WTC11 (cell line): ENCODE results near the gene DLL1. TPM values are rescaled to one million over a fixed set of nuclear protein-coding genes. Genes with fewer than 3 reads are reported as not detected.

Experiments
- ATAC-seq: fragments of 200-7000 bp; cut with Tn5 transposase; 2 replicates; pipeline ENCODE4 v1.10.0; 2021; ENCODE audit warnings: mild to moderate bottlenecking, moderate library complexity
- CTCF ChIA-PET: fragments of 300-600 bp; sonication (Branson Sonifier 250); formaldehyde crosslinking; loops from one replicate; lab custom pipeline; 2021; ENCODE audit warnings: antibody characterized with exemption; lab: Charles Lee
- POLR2A ChIA-PET: fragments of 350-600 bp; sonication (Branson Sonifier 250); formaldehyde crosslinking; loops from one replicate; lab custom pipeline; 2021; ENCODE audit warnings: antibody characterized with exemption; lab: Charles Lee
- DNase-seq: peaks from one replicate; pipeline ENCODE4 v3.0.0; 2021; ENCODE audit warnings: low spot score
- H3K27ac Mint-ChIP-seq: 2 replicates; pipeline ENCODE4 v1.8.0; 2021; ENCODE audit warnings: mixed read lengths
- H3K27me3 Mint-ChIP-seq: 2 replicates; pipeline ENCODE4 v1.8.0; 2021; ENCODE audit warnings: low read depth, mild to moderate bottlenecking, moderate library complexity, mixed read lengths
- H3K36me3 Mint-ChIP-seq: 2 replicates; pipeline ENCODE4 v1.8.0; 2021; ENCODE audit warnings: mixed read lengths
- H3K4me1 Mint-ChIP-seq: 2 replicates; pipeline ENCODE4 v1.8.0; 2022; ENCODE audit warnings: mixed read lengths
- H3K4me3 Mint-ChIP-seq: 2 replicates; pipeline ENCODE4 v1.8.0; 2021; ENCODE audit warnings: mild to moderate bottlenecking, moderate library complexity, mixed read lengths
- H3K9me3 Mint-ChIP-seq: 2 replicates; pipeline ENCODE4 v1.8.0; 2021; ENCODE audit warnings: mixed read lengths
- CREB1 ChIP-seq: sonication (generic); formaldehyde crosslinking; IDR thresholded peaks from 2 replicates; pipeline ENCODE4 v1.8.0; 2023; ENCODE audit warnings: mild to moderate bottlenecking, missing genetic modification reagents
- CREM ChIP-seq: sonication (generic); formaldehyde crosslinking; IDR thresholded peaks from 2 replicates; pipeline ENCODE4 v1.8.1; 2022; ENCODE audit warnings: mild to moderate bottlenecking, missing genetic modification reagents, moderate library complexity
- E2F4 ChIP-seq: sonication (generic); formaldehyde crosslinking; IDR thresholded peaks from 2 replicates; pipeline ENCODE4 v1.8.1; 2022; ENCODE audit warnings: low read depth, mild to moderate bottlenecking, moderate library complexity, missing genetic modification reagents, borderline replicate concordance
- FOXP4 ChIP-seq: sonication (generic); formaldehyde crosslinking; IDR thresholded peaks from 2 replicates; pipeline ENCODE4 v1.8.0; 2022; ENCODE audit warnings: mild to moderate bottlenecking, missing genetic modification reagents
- GABPB1 ChIP-seq: sonication (generic); formaldehyde crosslinking; IDR thresholded peaks from 2 replicates; pipeline ENCODE4 v1.8.1; 2023; ENCODE audit warnings: mild to moderate bottlenecking, missing genetic modification reagents
- NR2C2 ChIP-seq: sonication (generic); formaldehyde crosslinking; IDR thresholded peaks from 2 replicates; pipeline ENCODE4 v1.8.0; 2022; ENCODE audit warnings: mild to moderate bottlenecking, missing genetic modification reagents
- PRDM15 ChIP-seq: sonication (generic); formaldehyde crosslinking; IDR thresholded peaks from 2 replicates; pipeline ENCODE4 v1.8.0; 2022; ENCODE audit warnings: missing genetic modification reagents
- PRRX2 ChIP-seq: fragments of 250-450 bp; sonication (Bioruptor Pico); IDR thresholded peaks from 2 replicates; pipeline ENCODE4 v1.8.0; 2021; ENCODE audit warnings: mild to moderate bottlenecking
- SP1 ChIP-seq: sonication (generic); formaldehyde crosslinking; conservative IDR thresholded peaks from 2 replicates; pipeline ENCODE4 v1.8.1; 2022; ENCODE audit warnings: missing genetic modification reagents
- ZNF138 ChIP-seq: sonication (generic); formaldehyde crosslinking; conservative IDR thresholded peaks from 2 replicates; pipeline ENCODE4 v1.8.1; 2022; ENCODE audit warnings: mild to moderate bottlenecking, moderate library complexity, missing genetic modification reagents
- total RNA-seq: library from RNA; stranded (reverse); gene quantifications from 3 replicates; pipeline ENCODE4 v1.2.3, GENCODE V29; 2021
- TF ChIP-seq, protein P1 (sequence below): sonication (generic); formaldehyde crosslinking; IDR thresholded peaks from 2 replicates; pipeline ENCODE4 v1.8.1; 2022; ENCODE audit warnings: mild to moderate bottlenecking, moderate library complexity, missing genetic modification reagents
- TF ChIP-seq, protein P2 (sequence below): sonication (generic); formaldehyde crosslinking; IDR thresholded peaks from 2 replicates; pipeline ENCODE4 v1.8.1; 2023; ENCODE audit warnings: mild to moderate bottlenecking, moderate library complexity, missing genetic modification reagents
- TF ChIP-seq, protein P3 (sequence below): sonication (generic); formaldehyde crosslinking; IDR thresholded peaks from 2 replicates; pipeline ENCODE4 v1.8.1; 2023; ENCODE audit warnings: mild to moderate bottlenecking, missing genetic modification reagents
- TF ChIP-seq, protein P4 (sequence below): fragments of 250-450 bp; sonication (Bioruptor Pico); IDR thresholded peaks from 2 replicates; pipeline ENCODE4 v1.9.0; 2021; ENCODE audit warnings: mild to moderate bottlenecking, borderline replicate concordance

Gene DLL1
- total RNA-seq, 1 experiment from 2014 or later: 25.3 TPM

DNA sequence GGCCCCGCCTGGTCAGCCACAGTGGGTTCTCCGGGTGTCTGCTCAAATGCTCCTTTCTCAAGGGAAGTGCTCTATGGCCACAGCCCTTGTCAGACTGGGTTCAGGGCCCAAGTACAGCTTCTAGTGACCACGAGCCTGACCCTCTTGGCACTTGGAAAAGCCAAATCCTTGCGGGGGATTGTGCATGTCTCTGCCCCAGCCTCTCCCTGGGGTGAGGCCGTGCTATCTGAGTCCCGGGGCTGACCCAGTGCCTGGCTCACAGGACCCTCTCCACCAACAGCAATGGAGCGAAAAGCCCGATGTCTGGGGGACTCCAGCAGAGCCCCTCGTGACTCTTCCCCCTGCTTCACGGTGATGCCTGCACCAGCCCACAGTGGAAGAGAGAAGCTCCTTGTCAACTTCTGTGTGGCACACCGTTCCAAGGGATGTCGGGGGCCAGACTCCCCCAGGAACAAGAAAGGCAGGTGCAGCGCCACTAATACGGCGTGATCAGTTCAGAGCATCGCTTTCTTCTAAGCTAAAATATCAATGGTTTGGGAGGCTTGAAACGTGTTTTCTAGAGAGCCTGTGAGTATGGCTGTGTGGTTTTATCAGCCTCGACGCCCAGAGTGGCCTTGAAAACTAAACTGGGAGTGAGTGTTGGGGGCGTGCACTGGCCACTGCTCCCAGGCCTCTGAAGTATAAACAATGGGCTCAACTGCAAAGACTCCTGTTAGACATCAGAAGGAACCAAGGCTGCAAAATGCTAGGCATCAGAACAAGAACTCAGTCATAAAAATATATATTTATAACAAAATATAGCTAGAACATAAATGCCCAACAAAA lies 51.9 kb downstream of the DLL1 start:
- DNase-seq (no peak), ATAC-seq (no peak)
- CTCF ChIA-PET: no interaction called here
- TF ChIP-seq NR2C2 (CRISPR knock-in tag) (no peak), PRRX2 (CRISPR knock-in tag) (no peak), E2F4 (CRISPR knock-in tag) (no peak), ZNF138 (CRISPR knock-in tag) (no peak), FOXP4 (CRISPR knock-in tag) (no peak), GABPB1 (CRISPR knock-in tag) (no peak), PRDM15 (no peak)
- TF ChIP-seq, protein P1, sequence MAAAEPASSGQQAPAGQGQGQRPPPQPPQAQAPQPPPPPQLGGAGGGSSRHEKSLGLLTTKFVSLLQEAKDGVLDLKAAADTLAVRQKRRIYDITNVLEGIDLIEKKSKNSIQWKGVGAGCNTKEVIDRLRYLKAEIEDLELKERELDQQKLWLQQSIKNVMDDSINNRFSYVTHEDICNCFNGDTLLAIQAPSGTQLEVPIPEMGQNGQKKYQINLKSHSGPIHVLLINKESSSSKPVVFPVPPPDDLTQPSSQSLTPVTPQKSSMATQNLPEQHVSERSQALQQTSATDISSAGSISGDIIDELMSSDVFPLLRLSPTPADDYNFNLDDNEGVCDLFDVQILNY (CRISPR knock-in tag): no peak
- TF ChIP-seq, protein P2, sequence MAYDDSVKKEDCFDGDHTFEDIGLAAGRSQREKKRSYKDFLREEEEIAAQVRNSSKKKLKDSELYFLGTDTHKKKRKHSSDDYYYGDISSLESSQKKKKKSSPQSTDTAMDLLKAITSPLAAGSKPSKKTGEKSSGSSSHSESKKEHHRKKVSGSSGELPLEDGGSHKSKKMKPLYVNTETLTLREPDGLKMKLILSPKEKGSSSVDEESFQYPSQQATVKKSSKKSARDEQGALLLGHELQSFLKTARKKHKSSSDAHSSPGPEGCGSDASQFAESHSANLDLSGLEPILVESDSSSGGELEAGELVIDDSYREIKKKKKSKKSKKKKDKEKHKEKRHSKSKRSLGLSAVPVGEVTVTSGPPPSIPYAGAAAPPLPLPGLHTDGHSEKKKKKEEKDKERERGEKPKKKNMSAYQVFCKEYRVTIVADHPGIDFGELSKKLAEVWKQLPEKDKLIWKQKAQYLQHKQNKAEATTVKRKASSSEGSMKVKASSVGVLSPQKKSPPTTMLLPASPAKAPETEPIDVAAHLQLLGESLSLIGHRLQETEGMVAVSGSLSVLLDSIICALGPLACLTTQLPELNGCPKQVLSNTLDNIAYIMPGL (CRISPR knock-in tag): no peak
- TF ChIP-seq, protein P3, sequence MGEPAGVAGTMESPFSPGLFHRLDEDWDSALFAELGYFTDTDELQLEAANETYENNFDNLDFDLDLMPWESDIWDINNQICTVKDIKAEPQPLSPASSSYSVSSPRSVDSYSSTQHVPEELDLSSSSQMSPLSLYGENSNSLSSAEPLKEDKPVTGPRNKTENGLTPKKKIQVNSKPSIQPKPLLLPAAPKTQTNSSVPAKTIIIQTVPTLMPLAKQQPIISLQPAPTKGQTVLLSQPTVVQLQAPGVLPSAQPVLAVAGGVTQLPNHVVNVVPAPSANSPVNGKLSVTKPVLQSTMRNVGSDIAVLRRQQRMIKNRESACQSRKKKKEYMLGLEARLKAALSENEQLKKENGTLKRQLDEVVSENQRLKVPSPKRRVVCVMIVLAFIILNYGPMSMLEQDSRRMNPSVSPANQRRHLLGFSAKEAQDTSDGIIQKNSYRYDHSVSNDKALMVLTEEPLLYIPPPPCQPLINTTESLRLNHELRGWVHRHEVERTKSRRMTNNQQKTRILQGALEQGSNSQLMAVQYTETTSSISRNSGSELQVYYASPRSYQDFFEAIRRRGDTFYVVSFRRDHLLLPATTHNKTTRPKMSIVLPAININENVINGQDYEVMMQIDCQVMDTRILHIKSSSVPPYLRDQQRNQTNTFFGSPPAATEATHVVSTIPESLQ (CRISPR knock-in tag): no peak
- no peaks in the 10 kb centered on the region for H3K36me3 Mint-ChIP-seq
- peaks cover 19% of the 10 kb centered on the region for H3K4me1 Mint-ChIP-seq
- H3K9me3 Mint-ChIP-seq: no peaks in the 10 kb centered on the region
- H3K27me3 Mint-ChIP-seq: no peaks in the 10 kb centered on the region
- POLR2A ChIA-PET: no interaction called here
- H3K4me3 Mint-ChIP-seq: no peak overlapping the region
- H3K27ac Mint-ChIP-seq: no peak overlapping the region

DNA sequence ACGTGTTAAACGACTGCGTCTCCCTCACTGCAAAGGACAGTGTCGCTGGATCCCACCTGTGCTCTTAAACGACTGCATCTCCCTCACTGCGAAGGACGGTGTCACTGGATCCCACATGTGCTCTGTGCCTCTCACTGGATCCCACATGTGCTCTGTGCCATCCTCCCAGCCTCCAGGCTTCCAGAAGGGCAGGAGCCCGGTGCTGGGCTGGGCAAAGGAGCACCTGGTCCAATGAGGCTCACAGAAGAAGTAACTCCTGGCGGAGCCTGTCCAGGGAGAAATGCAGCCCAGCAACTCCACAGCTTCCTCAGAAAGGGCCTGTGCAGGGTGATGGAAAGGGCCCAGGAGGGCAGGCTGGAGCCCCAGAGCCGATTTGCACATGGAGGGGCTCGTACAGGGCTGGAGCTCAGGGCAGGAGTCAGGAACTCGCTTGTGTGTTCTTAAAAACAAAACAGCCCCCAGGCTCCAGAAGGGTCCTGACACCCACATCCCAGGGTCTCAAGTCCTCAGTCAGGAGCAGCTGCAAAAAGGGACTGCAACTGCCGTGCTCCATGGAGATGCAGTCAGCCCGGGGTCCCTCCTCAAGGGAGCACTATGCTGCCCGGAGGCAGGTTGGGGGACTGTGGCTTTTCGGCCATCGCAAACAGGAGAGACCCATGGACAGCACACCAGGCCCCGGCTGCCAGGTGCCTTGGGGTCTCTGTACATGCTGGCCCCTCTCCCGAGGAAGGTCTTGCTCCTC lies 52.7 kb downstream of the DLL1 start:
- CTCF ChIA-PET: no interaction called here
- Mint-ChIP-seq H3K36me3 (no peaks in the 10 kb centered on the region), H3K9me3 (no peaks in the 10 kb centered on the region), H3K27me3 (no peaks in the 10 kb centered on the region), H3K4me1 (peaks cover 14% of the 10 kb centered on the region), H3K4me3 (no peak overlapping the region), H3K27ac (no peak overlapping the region)
- DNase-seq (no peak), ATAC-seq (no peak)
- POLR2A ChIA-PET: no interaction called here
- TF ChIP-seq CREM (CRISPR knock-in tag) (no peak), CREB1 (CRISPR knock-in tag) (no peak), SP1 (CRISPR knock-in tag) (no peak)
- TF ChIP-seq, protein P4, sequence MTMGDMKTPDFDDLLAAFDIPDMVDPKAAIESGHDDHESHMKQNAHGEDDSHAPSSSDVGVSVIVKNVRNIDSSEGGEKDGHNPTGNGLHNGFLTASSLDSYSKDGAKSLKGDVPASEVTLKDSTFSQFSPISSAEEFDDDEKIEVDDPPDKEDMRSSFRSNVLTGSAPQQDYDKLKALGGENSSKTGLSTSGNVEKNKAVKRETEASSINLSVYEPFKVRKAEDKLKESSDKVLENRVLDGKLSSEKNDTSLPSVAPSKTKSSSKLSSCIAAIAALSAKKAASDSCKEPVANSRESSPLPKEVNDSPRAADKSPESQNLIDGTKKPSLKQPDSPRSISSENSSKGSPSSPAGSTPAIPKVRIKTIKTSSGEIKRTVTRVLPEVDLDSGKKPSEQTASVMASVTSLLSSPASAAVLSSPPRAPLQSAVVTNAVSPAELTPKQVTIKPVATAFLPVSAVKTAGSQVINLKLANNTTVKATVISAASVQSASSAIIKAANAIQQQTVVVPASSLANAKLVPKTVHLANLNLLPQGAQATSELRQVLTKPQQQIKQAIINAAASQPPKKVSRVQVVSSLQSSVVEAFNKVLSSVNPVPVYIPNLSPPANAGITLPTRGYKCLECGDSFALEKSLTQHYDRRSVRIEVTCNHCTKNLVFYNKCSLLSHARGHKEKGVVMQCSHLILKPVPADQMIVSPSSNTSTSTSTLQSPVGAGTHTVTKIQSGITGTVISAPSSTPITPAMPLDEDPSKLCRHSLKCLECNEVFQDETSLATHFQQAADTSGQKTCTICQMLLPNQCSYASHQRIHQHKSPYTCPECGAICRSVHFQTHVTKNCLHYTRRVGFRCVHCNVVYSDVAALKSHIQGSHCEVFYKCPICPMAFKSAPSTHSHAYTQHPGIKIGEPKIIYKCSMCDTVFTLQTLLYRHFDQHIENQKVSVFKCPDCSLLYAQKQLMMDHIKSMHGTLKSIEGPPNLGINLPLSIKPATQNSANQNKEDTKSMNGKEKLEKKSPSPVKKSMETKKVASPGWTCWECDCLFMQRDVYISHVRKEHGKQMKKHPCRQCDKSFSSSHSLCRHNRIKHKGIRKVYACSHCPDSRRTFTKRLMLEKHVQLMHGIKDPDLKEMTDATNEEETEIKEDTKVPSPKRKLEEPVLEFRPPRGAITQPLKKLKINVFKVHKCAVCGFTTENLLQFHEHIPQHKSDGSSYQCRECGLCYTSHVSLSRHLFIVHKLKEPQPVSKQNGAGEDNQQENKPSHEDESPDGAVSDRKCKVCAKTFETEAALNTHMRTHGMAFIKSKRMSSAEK (CRISPR knock-in tag): no peak
